HG03520 (cell line): ENCODE data around the gene STPG1.

Experiments
- ATAC-seq: cut with Tn5 transposase; IDR thresholded peaks from one replicate; pipeline ENCODE4 v1.9.1; 2021; ENCODE audit warnings: mild to moderate bottlenecking, moderate library complexity; ENCODE audit not compliant: unreplicated experiment

Gene STPG1

DNA sequence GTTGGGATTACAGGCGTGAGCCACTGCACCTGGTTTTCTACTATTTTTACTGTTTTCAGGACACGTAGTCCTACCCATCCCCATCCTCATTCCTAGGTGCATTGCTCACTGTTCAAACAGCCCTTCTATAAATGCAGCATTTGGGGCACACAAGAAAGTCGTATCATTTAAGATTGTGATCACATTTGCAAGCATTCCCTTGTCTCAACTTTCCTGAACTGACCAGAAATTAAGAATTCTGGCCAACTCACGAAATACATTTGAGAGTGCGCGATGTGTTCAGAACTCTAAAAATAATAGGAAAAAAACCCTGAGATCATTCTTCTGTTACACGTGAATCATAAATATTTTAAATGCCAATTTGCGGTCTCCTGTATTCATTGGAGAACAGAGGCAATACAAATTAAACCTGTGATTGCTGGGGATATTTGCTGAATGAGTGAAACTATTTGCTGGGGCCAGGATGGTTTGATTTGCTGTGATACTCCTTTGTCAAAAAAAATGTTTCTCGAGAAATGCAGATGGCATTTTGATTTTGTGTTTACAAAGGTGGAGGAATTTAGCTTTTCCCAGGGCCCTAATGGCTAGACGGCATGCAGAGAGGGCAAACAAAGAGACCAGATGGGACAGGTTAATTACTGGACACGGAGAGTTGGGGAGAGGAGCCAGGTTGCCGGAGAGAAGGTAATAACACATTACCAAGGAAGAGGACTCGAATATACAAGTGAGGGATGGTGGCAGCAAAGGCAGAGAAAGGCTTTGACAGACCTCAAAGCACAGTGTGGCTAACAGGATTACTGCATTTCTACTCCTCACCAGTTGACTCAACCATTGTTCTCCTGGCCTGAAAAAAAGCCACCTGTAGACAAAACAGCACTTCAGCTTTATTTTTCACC is 38.4 kb downstream of the STPG1 start:
- ATAC-seq, result no peak

DNA sequence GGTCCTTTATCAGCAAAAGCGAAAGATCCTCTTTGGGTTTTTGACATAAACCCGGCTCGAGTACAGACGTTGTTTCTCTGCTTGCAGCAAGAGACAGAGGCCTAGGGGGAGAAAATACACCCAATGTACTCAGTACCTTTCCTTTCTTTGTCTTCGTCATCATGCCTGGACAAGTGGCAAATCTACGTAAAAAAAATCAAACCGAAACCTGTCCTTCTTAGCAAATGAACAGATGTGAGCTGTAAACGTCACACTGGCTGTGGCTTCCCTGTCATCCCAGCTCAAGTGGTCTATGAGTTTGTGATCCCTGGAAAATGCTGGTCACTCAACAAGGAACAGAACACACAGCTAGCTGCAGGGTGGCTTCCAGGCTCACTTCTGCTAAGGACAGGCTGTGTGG is 39.9 kb downstream of the STPG1 start:
- no peak for ATAC-seq

DNA sequence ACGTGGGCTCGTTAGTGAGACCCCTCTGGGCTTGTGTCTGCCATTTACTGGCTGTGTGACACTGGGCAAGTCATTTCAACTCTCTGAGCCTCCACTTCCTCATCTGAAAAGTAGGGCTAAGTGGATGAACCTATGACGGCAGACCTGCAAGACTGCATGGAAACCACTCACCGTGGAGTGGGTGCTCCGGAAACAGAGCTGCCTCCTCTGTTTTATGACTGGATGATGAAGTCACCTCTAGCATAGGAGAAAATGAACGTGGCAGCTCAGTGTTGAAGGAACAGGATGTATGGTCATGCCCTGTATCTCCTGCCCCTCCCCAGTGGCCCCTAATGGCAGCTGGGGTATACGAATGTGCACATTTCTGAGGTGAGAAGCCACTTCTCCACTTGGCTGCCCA is 40.5 kb downstream of the STPG1 start:
- ATAC-seq, result no peak

DNA sequence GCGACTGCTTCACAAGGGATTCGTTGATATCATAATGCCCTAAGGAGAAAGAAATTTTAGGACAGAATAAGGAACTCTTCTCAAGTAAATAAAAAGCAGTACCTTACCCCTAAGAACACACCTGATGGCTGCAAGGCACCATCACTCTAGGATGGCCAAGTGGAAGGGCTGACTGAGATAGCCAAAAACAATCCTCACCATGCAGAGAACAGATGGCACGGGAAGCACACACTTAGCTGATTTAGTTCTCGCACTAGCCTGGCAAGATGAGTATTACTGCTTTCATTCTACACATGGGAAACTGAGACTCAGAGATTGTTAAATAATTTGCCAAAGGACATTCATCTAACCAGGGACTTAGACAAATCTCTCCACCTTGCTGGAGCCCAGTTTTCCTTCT is 43.8 kb downstream of the STPG1 start:
- no peak for ATAC-seq

DNA sequence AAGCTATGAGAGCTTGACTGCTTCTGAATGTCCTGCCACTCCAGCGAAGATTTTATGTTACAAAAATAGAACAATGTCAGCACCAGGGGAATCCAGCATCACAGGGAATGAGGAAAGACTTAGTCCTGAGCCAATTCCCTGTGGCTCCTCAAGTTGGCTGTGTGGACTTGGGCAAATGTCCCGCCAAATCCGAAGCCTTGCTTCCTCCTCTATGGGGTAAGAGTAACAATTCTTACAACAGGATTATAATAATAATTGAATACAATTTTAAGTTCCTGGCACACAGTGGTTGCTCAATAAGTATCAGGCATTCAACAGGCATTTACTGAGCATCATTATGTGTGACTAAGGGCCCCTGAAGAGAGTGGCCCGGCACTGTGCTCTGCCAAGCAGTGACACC is 44.4 kb downstream of the STPG1 start:
- no peak for ATAC-seq

DNA sequence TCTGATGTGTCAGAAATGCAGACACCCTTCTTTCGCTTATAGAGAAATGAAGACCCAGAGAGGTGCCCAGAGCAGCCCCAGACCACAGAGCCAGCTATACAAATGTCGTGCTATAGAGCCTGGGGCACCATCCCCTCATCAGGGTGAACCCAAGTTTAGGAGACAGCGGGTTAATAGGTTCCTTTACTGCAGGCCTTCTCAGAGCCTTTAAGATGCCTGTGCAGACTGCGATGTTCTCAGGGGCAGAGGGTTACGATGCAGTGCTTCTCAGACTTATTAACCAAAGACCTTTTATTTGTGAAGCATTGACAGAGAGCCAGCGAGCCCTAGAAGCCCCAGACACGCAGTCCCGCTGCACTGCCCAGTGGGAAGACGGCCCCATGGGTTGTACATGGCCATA is 46.9 kb downstream of the STPG1 start:
- ATAC-seq, result no peak

DNA sequence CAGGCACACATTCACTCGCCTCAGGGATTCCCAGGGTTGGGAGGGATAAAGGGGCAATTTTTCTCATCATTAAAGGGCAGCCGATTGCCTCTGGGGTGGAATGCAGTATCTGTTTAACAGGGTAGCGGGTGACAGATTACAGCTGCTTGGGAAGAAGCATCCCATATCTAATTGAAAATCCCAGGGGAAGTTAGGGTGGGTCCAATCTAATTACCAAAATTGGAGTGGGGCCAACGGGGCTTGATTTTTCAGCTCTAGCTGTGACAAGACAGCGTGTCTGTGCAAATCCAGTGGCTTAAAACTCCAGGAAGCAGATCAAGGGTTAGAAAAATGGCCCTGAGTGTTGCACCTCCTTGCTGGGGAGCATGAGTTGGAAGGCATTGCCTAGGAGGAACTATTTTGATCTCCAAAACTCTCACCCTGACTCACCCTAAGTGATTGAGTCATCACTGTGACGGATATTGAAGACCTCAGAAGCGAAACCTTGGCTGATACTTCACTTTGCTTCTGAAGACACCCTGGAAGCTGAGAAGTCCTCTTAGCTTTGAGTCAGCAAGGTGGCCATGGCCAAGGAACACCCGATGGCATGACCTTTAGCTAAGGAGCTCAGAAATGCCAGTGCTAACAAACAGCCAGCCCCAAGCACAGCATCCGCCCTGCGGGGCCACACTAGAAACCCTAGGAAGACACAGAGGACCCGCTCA is 48.5 kb downstream of the STPG1 start:
- ATAC-seq, result no peak

DNA sequence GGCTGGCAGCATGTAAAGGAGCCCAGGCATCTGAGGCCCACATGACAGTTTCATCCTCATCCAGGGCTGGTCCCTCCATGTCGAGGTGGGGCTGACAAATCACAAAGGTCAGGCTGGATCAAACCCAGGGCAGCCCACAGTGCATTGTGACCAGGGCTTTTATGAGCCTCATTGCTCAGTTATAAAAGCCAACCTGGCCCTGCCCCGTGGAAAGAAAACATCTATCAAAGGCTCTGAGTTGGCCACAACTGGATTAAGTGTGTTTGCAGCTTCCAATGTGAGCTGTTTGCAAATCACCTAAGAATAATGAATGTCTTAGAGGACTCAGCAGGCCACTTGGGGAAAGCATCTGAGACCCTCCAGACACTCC is 49.0 kb downstream of the STPG1 start:
- ATAC-seq, result no peak

DNA sequence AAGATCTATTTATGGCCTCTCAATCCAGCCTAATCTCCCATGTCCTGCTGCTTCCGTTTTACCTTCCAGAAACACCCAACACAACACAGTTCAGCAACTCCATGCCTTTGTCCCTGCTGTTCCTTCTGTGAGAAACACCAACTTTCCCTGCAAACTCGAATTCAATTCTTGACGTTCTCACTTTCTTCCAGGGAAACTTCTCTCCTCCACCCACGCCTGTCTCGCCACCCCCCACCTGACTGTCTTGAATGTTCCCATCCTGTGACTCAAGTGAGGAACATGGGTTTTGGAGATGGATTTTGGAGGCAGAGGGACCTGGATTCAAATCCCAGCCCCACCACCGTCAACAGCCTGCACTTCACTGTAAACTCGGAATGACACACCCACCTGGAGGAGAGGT is 49.6 kb downstream of the STPG1 start:
- no peak for ATAC-seq

DNA sequence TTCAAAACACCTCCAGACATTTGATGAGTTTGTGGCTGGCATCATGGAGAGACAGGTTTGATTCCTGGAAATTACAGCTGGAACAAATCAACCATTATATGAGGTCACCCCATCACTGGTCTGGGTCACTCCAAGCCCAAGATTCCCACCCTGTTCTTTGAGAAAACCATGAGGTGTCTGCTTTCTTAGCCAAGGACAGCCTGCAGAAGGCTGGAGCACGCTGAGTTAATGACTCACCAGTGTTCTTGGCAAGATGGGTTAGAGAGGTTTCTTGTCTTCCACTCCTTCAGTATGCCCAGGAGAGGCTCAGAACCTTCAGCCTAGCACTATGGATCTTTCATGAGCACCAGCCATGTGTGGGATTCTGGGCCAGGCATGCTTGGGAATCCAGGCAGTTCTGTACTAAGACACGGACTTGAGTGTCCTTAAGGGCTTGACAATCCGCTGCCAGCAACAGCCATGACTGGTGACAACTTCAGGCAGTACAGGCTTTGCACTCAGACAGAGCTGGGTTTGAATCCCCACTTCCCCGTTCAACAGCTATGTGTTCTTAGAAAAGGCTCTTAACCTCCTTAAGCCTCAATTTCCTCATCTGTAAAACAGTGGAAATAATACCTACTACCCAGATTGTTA is 50.5 kb downstream of the STPG1 start:
- ATAC-seq, result no peak

DNA sequence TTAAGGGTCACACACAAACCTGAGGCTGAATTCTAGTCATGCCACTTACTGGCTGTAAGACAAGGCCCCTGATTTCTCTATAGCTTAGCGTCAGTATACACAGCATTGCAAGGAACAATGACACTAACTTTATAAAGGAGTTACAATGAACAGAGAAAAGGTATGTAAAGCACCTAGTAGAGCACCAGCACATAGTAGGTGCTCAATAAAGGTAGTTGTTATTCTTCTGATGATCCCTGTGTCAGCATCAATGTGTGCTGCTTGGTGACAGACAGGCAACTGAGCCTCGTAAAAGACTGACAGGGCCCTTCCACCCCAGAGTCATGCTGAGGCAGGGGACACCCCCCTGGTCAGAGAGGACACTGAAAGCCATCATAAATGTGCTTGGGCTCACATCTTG is 51.2 kb downstream of the STPG1 start:
- ATAC-seq, result no peak

DNA sequence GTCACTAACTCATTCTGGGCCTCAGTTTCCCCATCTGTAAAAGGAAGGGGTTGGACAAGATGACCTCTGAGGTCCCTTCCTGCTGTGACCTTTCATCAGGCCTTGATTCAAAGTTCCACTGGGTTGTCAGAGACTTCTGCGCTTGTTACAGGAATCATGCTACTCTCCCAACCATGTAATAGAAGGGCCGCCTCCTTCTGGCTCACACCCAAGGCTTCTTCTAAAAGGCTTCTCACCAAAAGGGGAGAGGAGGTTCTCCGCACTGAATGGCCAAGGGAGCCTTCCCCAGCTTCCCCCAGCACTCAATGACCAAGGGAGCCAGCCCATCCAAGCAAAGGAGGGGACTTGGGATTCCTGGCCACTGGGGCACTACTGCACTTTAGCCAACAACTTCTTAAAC is 51.8 kb downstream of the STPG1 start:
- ATAC-seq, result no peak

DNA sequence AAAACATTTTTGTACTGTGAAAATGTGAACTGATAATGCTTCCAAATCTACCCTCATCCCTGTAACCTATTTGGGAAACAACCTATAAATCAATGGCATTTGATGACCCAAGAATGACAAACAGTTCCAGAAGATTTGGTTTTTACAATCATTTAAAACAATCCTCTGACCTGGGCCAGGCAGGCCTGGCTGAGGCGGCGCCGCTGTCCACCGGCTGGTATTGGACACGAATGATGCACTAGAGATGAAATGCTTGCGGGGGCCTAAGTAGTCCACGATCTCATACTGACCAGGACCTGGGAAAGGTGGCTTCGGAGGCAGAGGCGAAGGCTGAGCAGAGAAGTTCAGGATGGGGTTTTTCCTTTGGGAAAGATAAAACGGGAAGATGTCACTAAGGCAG is 52.9 kb downstream of the STPG1 start:
- ATAC-seq, result no peak

DNA sequence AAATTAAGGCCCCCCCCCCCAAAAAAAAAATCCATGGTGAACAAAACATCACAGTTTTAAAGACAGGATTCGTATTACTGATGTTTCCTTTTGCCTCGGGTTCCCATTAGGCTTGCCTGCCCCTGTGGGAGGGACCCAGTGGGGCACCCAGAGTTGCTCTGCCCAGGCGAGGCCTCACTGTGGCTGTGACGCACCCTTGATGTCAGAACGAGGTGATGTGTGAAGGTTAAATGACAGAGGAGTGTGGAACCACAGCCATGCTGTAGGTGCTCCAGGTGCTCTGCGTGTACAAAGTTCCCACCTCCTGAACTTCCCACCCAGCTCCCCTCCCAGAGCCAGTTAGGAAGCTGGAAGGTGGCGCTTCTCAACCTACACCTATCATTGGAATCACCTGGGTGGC is 56.5 kb downstream of the STPG1 start:
- no peak for ATAC-seq

DNA sequence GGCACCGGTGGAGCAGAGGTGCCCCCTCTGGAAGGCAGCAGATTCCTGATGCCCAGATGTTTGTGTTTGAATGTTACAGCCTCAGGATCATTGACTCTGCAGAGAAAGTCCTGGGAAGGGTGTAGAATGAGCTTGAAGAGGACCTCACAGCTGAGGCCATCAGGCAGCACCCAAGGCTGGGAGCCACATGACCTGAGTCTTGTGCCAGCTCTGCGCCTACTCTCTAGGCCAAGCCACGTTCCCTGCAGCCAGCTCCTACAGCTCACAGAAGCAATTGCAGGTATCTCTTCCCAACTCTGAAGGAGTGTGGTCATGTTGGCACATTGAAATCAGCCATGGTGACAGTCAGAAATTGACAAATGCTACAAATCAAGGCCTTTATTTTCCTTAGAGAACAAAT is 58.1 kb downstream of the STPG1 start:
- no peak for ATAC-seq

DNA sequence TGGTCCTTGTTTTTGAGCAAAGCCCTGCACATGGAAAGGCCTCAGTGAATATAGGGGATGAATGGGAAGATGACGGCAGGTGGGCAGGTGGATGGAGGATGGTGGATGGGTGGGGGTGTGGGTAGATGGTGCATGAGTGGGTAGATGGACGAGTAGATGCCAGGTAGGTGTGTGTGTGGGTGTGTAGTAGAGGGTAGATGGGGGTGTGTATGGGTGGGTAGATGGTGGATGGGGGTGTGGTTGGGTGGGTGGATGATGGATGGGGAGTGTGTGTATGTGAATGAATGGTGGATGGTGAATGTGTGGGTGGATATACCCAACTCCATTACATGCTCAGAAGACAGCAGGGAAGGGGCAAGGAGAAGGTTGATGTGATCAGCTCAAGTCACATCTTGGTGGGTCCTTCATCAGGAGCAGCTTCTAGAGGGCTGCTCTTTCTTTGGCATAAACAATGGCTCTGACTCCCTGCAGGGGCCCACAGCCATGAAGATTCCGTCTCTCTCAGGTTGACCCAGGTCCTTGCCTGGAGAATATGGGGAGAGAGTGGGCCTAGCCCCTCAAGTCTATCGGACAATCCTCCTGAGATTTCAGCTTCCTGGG is 60.2 kb downstream of the STPG1 start:
- ATAC-seq, result no peak

DNA sequence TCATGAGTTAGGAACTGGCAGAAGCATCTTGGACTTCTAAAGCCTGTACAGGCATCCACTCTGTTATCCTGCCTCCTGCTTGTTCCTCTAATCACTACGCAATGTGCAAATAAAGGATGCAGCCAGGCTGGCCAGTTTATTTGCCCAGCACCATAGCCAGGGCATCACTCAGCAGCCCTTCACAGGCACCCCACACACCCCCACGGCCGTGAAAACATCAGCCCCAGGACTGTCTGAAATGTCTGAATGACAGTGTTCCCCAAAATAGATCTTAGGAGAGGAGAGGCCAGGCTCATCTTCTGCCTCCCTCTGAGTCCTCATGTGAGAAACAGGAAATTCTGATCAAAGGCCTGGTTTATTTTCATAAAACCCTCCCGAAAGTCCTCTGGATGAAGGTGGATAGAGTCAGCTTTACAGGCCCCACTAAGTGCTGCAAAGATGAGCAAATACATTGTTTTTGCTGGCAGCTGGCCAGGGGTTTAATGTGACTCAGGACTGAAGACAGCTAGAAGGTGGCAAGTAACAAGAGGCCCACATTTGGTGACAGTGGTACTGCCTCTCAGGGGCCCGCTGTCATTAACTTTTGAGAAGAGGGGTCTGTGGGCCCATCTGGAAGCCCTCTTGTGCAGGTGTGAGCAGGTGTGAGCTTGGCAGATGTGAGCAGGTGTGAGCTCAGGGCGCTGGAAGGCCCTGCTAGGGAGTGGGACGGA is 61.5 kb downstream of the STPG1 start:
- no peak for ATAC-seq

DNA sequence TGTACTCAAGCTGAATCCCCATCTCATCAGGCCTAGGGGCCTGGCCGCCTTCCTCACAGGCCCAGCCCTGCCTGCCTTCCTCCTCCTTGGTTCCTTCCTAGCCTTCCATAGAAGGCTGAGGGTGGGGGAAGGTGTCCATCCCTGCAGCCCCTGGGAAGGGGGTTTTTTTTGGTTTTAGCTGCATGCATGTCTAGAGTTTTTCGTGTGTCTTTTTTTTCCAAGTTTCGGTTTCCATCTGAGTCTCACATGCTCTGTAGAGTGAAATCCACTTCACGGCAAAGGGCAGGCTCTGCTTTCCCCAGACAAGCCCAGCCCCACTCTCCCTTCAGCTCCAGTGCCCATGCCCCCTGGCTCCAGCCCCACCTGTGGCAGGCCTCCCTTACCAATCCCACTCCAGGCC is 62.3 kb downstream of the STPG1 start:
- no peak for ATAC-seq

DNA sequence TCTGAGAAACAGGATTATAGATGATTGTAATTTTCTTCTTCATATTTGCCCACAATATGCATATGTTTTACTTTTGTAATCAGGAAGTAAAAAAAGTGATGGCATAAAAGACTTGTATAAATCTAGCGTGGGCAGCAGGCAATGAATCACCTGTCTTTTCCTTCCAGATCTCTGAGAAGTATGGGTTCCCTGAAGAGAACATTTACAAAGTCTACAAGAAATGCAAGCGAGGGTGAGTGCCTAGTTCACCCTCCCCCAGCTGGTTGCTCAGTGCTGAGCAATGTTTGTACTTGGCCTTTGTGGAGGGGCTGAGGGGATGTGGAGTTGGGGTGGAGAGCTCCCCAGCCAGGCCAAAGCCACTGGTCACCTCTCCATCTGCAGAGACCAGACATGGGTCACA is 63.7 kb downstream of the STPG1 start:
- ATAC-seq, result no peak

DNA sequence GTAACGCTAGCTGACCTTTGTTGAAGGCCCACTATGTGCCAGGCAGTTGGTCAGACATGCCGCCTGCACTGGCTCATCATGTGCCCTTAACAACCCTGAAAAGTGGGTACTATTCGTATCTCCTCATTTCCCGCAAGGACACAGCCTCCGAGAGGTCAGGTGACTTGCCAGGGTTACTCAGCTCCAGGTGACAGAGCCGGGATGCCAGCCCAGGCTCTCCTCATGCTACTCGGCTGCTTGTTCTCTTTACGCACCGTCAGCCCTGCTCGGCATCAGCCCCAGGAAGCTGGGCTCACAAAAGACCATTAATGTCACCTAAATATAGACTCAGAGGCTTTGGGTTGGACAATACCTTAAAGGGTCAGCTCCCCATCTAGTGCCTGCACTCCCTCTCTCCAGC is 65.4 kb downstream of the STPG1 start:
- ATAC-seq, result no peak
